Measurements from ENCODE around the gene MBD3L5. TPM values are rescaled to one million over a fixed set of nuclear protein-coding genes. Genes with fewer than 3 reads are reported as not detected.
"Not testable (repeated sequence)": the region's sequence is repeated elsewhere in the genome, so short reads cannot be mapped to it uniquely, and the experiment has no call there.

MBD3L5 gene
- not detected for total RNA-seq

GRCh38 chr19:7030278-7030677, at the start of gene MBD3L5:
MBD3L5 (plus strand) TSS chr19:7030578; CDS start chr19:7030612, 34 bp downstream.
- intact Hi-C loops (cut with DNase I); H3K27me3 ChIP-seq; H3K27ac ChIP-seq: not testable (repeated sequence)

DNA sequence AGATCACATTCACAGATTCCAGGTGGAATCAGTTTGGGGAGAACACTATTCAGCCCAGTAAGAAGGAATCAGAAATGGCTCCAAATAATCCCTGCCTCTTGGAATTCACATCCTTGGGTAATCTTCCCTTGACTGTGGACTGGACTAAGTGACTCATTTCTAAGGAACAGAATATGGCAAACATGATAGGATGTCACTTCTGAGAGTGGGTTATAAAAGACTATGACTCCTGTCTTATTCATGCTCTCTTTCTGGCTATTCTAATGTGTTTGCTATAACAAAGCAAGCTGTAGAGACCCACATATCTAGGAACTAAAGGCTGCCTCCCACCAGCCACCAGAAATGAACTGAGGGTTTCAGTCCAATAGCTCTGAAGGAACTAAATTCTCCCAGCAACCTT, 46.9 kb upstream of the MBD3L5 start:
- TF ChIP-seq, protein P1, sequence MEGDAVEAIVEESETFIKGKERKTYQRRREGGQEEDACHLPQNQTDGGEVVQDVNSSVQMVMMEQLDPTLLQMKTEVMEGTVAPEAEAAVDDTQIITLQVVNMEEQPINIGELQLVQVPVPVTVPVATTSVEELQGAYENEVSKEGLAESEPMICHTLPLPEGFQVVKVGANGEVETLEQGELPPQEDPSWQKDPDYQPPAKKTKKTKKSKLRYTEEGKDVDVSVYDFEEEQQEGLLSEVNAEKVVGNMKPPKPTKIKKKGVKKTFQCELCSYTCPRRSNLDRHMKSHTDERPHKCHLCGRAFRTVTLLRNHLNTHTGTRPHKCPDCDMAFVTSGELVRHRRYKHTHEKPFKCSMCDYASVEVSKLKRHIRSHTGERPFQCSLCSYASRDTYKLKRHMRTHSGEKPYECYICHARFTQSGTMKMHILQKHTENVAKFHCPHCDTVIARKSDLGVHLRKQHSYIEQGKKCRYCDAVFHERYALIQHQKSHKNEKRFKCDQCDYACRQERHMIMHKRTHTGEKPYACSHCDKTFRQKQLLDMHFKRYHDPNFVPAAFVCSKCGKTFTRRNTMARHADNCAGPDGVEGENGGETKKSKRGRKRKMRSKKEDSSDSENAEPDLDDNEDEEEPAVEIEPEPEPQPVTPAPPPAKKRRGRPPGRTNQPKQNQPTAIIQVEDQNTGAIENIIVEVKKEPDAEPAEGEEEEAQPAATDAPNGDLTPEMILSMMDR (IDR thresholded peaks at IDR 0.05) = no peak
- Histone ChIP-seq H3K9me3 (no peaks in the 10 kb centered on the region), H3K27me3 (no peaks in the 10 kb centered on the region), H3K36me3 (no peaks in the 10 kb centered on the region), H3K4me3 (no peak overlapping the region), H3K27ac (no peak overlapping the region), H3K9ac (ENCODE audit: low read depth in 2 of 2, low read length in 2 of 2) (no peak overlapping the region), H3K4me1 (no peaks in the 10 kb centered on the region)
- no peak for DNase-seq
- intact Hi-C loops (cut with DNase I) = no loop called here

More at GRCh38 chr19:7030278-7030677, at the start of gene MBD3L5:
- not testable (repeated sequence) for H3K36me3 ChIP-seq; DNase-seq; H3K4me1 ChIP-seq; H3K4me3 ChIP-seq; H3K9me3 ChIP-seq; H3K9ac ChIP-seq (ENCODE audit: low read depth in 2 of 2, low read length in 2 of 2)

- H3K9me3 ChIP-seq = no peaks in the 10 kb centered on the region
- no peaks in the 10 kb centered on the region for H3K4me1 ChIP-seq
Measured at GRCh38 chr19:6987850-6988249, 42.5 kb upstream of the MBD3L5 start.

GRCh38 chr19:6988257-6988656, 42.1 kb upstream of the MBD3L5 start:
- Histone ChIP-seq H3K4me1 (no peaks in the 10 kb centered on the region), H3K4me3 (no peak overlapping the region), H3K9ac (ENCODE audit: low read depth in 2 of 2, low read length in 2 of 2) (no peak overlapping the region), H3K9me3 (no peaks in the 10 kb centered on the region), H3K36me3 (no peaks in the 10 kb centered on the region), H3K27me3 (no peaks in the 10 kb centered on the region), H3K27ac (no peak overlapping the region)
- intact Hi-C loops (cut with DNase I) = no loop called here
- TF ChIP-seq, protein P1 (IDR thresholded peaks at IDR 0.05) = no peak
- DNase-seq = no peak

More at GRCh38 chr19:6987850-6988249, 42.5 kb upstream of the MBD3L5 start:
- H3K36me3 ChIP-seq = no peaks in the 10 kb centered on the region
- no peak overlapping the region for H3K4me3 ChIP-seq
- DNase-seq = no peak
- no peak overlapping the region for H3K9ac ChIP-seq (ENCODE audit: low read depth in 2 of 2, low read length in 2 of 2)
- intact Hi-C loops (cut with DNase I) = no loop called here
- TF ChIP-seq, protein P1 (IDR thresholded peaks at IDR 0.05) = no peak
- no peak overlapping the region for H3K27ac ChIP-seq
- no peaks in the 10 kb centered on the region for H3K27me3 ChIP-seq

DNA sequence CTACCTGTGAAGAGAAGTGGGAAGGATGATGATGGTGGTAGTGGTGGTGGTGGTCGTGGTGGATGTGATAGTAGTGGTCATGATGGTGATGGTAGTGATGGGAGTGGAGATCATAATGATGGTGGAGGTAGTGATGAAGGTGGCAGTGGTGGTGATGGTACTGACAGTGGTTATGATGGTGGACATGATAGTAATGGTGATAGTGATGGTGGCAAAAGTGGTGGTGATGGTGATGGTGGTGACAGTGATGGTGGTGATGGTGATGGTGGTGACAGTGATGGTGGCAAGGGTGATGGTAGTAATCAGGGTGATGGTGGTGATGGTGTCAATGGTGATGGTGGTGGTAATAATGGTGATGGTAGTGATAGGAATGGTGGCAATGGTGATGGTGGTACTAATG, 35.3 kb upstream of the MBD3L5 start:
- Histone ChIP-seq H3K27ac (no peak overlapping the region), H3K9me3 (no peaks in the 10 kb centered on the region), H3K9ac (ENCODE audit: low read depth in 2 of 2, low read length in 2 of 2) (no peak overlapping the region), H3K36me3 (no peaks in the 10 kb centered on the region), H3K27me3 (no peaks in the 10 kb centered on the region), H3K4me3 (no peak overlapping the region), H3K4me1 (no peaks in the 10 kb centered on the region)
- TF ChIP-seq, protein P1 (IDR thresholded peaks at IDR 0.05) = no peak
- intact Hi-C loops (cut with DNase I) = no loop called here
- DNase-seq = no peak

GRCh38 chr19:6996810-6997209, 33.6 kb upstream of the MBD3L5 start:
- TF ChIP-seq, protein P1 (IDR thresholded peaks at IDR 0.05) = no peak
- H3K27ac ChIP-seq = no peak overlapping the region
- H3K36me3 ChIP-seq = no peaks in the 10 kb centered on the region
- H3K4me1 ChIP-seq = no peaks in the 10 kb centered on the region
- no peak for DNase-seq
- intact Hi-C loops (cut with DNase I) = no loop called here
- no peaks in the 10 kb centered on the region for H3K27me3 ChIP-seq
- no peaks in the 10 kb centered on the region for H3K9me3 ChIP-seq
- no peak overlapping the region for H3K9ac ChIP-seq (ENCODE audit: low read depth in 2 of 2, low read length in 2 of 2)
- H3K4me3 ChIP-seq = no peak overlapping the region

Data from colonic mucosa (tissue), 4 donors.